ENCODE measurements around the gene LDLRAD3.

DNA sequence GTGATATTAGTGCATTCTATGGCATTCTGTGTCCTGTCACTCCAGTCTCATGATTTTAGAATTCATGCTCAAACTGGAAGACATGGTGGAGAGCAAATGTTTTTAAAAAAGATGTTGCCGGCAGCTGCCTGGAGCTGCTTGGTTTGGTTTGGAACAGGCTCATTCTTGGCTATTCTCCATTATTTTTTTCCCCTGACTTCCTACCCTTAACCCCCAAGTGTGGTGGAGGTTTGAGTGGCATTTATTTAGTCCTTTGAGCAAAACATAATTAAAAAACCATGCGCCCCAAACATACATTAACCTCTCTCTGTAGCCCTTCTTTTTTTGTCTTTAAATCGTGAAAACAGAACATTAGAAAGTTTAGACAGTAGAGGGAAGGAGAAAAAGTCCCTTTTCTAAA, 94.7 kb downstream of the LDLRAD3 start:
- TF ChIP-seq, protein P1, sequence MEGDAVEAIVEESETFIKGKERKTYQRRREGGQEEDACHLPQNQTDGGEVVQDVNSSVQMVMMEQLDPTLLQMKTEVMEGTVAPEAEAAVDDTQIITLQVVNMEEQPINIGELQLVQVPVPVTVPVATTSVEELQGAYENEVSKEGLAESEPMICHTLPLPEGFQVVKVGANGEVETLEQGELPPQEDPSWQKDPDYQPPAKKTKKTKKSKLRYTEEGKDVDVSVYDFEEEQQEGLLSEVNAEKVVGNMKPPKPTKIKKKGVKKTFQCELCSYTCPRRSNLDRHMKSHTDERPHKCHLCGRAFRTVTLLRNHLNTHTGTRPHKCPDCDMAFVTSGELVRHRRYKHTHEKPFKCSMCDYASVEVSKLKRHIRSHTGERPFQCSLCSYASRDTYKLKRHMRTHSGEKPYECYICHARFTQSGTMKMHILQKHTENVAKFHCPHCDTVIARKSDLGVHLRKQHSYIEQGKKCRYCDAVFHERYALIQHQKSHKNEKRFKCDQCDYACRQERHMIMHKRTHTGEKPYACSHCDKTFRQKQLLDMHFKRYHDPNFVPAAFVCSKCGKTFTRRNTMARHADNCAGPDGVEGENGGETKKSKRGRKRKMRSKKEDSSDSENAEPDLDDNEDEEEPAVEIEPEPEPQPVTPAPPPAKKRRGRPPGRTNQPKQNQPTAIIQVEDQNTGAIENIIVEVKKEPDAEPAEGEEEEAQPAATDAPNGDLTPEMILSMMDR (IDR thresholded peaks at IDR 0.05): no peak
- no peak for TF ChIP-seq POLR2A (IDR thresholded peaks at IDR 0.05)

Measured in ovary (tissue), 3 donors.